Ovary (tissue), 9 donors: Measurements from ENCODE around the gene VPS13C. TPM values are rescaled to one million over a fixed set of nuclear protein-coding genes. Genes with fewer than 3 reads are reported as not detected.

Source experiments
- DNase-seq, 5 donors: peaks; one replicate each; pipeline ENCODE4 v3.0.0-alpha.2; 2019 to 2020
- H3K27ac ChIP-seq, 2 donors: fragments of 200-600 bp; one replicate each; pipeline versions ENCODE4 v1.5.1 to v1.8.0; 2019 to 2022
- H3K27me3 ChIP-seq: fragments of 200-600 bp; one replicate; pipeline ENCODE4 v1.8.0; 2022
- H3K36me3 ChIP-seq: fragments of 200-600 bp; sonication (generic); one replicate; pipeline ENCODE4 v1.5.1; 2019
- H3K4me1 ChIP-seq: one replicate; pipeline ENCODE4 v1.8.1; 2013; ENCODE audit warnings: mild to moderate bottlenecking, moderate library complexity; ENCODE audit not compliant: insufficient read depth
- H3K4me3 ChIP-seq: fragments of 200-600 bp; sonication (generic); one replicate; pipeline ENCODE4 v1.5.1; 2017
- H3K9me3 ChIP-seq, 2 donors: fragments of 200-600 bp in 1 of 2; sonication (generic) in 1 of 2; one replicate each; pipeline versions ENCODE4 v1.5.1 to v1.8.1; 2013 to 2019; ENCODE audit warnings: mild to moderate bottlenecking in 1 of 2, moderate library complexity in 1 of 2
- EP300 ChIP-seq: sonication (generic); formaldehyde crosslinking; IDR thresholded peaks from one replicate; pipeline ENCODE4 v1.6.1; 2017; ENCODE audit warnings: antibody characterized with exemption
- POLR2A ChIP-seq: fragments of 450-650 bp; IDR thresholded peaks from one replicate; pipeline ENCODE4 v1.6.1; 2017; ENCODE audit warnings: antibody characterized with exemption, mild to moderate bottlenecking, moderate library complexity
- WGBS, 3 donors: extraction: QIAGEN DNeasy Blood & Tissue Kit in 1 of 3; methylation state at CpG; one replicate each; pipeline versions ENCODE4 v1.1.5 to v1.1.7; 2013 to 2017; 5-methylcytosine and 5-hydroxymethylcytosine counted together
- intact Hi-C, 4 donors: fragments of 100-400 bp; cut with DNase I; formaldehyde crosslinking; loops; one replicate each; pipeline versions ENCODE4 v1.11.0 to v1.15.1; 2022 to 2023
- polyA plus RNA-seq, 2 donors: library from polyadenylated mRNA; stranded (reverse); fragments of 200-250 nt in 1 of 2; fragments of 350-450 nt in 1 of 2; fragmentation: Illumina TruSeq in 1 of 2; extraction: RNeasy Lipid Tissue Mini Kit (QIAGEN cat#74804) in 1 of 2; gene quantifications; one replicate each; pipeline ENCODE4 v1.2.3, GENCODE V29; 2013 to 2014
- total RNA-seq, 7 donors: library from RNA; depleted of rRNA in 2 of 7; stranded (reverse); fragments of >200 nt in 2 of 7; fragmentation: NEBNext Ultra II Directional in 3 of 7; extraction: Animal tissue kit (Norgen Biotek cat#: 25700) in 3 of 7; gene quantifications; one replicate each; pipeline versions ENCODE4 v1.1.0 to v1.2.4, GENCODE V29; 2016 to 2023
- TF ChIP-seq, protein P1 (sequence below), 3 donors: fragments of 450-650 bp in 2 of 3; fragments of 200-600 bp in 1 of 3; IDR thresholded peaks; one replicate each; pipeline versions ENCODE4 v1.5.1 to v1.8.0; 2016 to 2022; ENCODE audit warnings: antibody characterized with exemption in 3 of 3, mild to moderate bottlenecking in 1 of 3
- donor health status: DM: no; HTN: no; CAD: no; lungs with moderate emphysema.
- donor health status: DM: no; HTN: no; CAD: no.
- donor health status: Bipolar disorder and iron deficiency.
- donor health status: DM: yes; HTN: yes; CAD: no.
- donor health status: DM: no; HTN: no; CAD: no.
- donor health status: DM: yes; HTN: yes; CAD: no.

VPS13C gene
- total and polyA plus RNA-seq, 9 donors = 19.4 to 78.1 (median 68.4) TPM

DNA sequence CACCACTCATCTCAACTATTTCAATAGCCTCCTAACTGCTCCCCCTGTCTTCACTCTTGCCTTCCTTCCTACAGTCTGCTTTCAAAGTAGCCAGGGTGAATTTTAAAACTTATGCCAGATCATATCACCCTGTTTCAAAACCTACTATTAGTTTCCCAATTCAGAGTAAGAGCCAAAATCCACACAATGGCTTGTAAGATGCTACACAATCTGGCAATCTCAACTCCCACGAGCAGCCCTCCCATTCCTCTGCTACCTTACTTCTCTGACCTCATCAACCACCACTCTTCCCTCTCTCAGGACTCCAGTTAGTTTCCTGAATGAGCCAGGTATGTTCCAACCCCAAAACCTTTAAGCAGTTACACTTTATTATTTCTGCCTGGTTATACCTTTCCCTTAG, 62.5 kb downstream of the VPS13C start:
- Histone ChIP-seq H3K4me3 (no peak overlapping the region), H3K4me1 (no peaks in the 10 kb centered on the region), H3K27me3 (no peaks in the 10 kb centered on the region), H3K9me3 (no peaks in the 10 kb centered on the region), H3K27ac (no peak overlapping the region), H3K36me3 (no peaks in the 10 kb centered on the region)
- intact Hi-C loops = no loop called here
- TF ChIP-seq POLR2A (no peak), EP300 (no peak)
- TF ChIP-seq, protein P1, sequence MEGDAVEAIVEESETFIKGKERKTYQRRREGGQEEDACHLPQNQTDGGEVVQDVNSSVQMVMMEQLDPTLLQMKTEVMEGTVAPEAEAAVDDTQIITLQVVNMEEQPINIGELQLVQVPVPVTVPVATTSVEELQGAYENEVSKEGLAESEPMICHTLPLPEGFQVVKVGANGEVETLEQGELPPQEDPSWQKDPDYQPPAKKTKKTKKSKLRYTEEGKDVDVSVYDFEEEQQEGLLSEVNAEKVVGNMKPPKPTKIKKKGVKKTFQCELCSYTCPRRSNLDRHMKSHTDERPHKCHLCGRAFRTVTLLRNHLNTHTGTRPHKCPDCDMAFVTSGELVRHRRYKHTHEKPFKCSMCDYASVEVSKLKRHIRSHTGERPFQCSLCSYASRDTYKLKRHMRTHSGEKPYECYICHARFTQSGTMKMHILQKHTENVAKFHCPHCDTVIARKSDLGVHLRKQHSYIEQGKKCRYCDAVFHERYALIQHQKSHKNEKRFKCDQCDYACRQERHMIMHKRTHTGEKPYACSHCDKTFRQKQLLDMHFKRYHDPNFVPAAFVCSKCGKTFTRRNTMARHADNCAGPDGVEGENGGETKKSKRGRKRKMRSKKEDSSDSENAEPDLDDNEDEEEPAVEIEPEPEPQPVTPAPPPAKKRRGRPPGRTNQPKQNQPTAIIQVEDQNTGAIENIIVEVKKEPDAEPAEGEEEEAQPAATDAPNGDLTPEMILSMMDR (IDR thresholded peaks at IDR 0.05) = no peak
- 76 to 83% (median 79%) methylated on average over 1 of the region's 1 CpG for WGBS, 3 donors
- DNase-seq = no peak

GRCh38 chr15:61996056-61996635, 64.1 kb downstream of the VPS13C start:
- Histone ChIP-seq H3K36me3 (no peaks in the 10 kb centered on the region), H3K4me1 (no peaks in the 10 kb centered on the region), H3K4me3 (no peak overlapping the region), H3K27me3 (no peaks in the 10 kb centered on the region), H3K27ac (no peak overlapping the region), H3K9me3 (no peaks in the 10 kb centered on the region)
- intact Hi-C loops = no loop called here
- WGBS, 3 donors = 93 to 97% (median 96%) methylated on average over 4 of the region's 4 CpGs
- no peak for TF ChIP-seq POLR2A
- TF ChIP-seq, protein P1 (IDR thresholded peaks at IDR 0.05) = no peak
- no peak for TF ChIP-seq EP300
- no peak for DNase-seq

GRCh38 chr15:61994216-61994615, 66.0 kb downstream of the VPS13C start:
- H3K27me3 ChIP-seq = no peaks in the 10 kb centered on the region
- no peak for TF ChIP-seq EP300
- WGBS, 3 donors = 56 to 74% (median 63%) methylated on average over 1 of the region's 1 CpG
- H3K9me3 ChIP-seq = no peaks in the 10 kb centered on the region
- DNase-seq = no peak
- no peak overlapping the region for H3K4me3 ChIP-seq
- no peaks in the 10 kb centered on the region for H3K36me3 ChIP-seq
- H3K27ac ChIP-seq = no peak overlapping the region
- intact Hi-C loops = no loop called here
- no peaks in the 10 kb centered on the region for H3K4me1 ChIP-seq

- Histone ChIP-seq H3K27me3 (no peaks in the 10 kb centered on the region), H3K36me3 (no peaks in the 10 kb centered on the region), H3K27ac (no peak overlapping the region), H3K9me3 (no peaks in the 10 kb centered on the region), H3K4me3 (no peak overlapping the region), H3K4me1 (no peaks in the 10 kb centered on the region)
- no peak for DNase-seq
- TF ChIP-seq EP300 (no peak), POLR2A (no peak)
- TF ChIP-seq, protein P1 (IDR thresholded peaks at IDR 0.05) = no peak
- intact Hi-C loops = no loop called here
These were observed 67.7 kb downstream of the VPS13C start for GRCh38 chr15:61992518-61992917.

DNA sequence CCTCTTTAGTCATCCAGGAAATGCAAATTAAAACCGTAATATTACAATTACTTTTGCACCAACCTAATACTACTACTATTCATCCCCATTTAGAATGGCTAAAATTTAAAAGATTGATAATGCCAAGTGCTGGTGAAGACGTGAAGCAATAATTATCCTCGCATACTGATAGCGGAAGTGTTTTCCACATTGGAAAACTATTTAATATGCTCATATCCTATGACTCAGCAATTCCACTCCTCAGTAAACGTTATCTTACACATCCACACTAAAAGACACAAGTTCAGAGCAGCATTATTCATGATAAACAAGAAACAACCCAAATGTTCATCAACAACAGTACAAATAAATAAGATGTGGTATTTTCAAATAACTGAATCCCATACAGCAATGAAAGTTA, 70.6 kb downstream of the VPS13C start:
- TF ChIP-seq EP300 = no peak
- TF ChIP-seq, protein P1 (IDR thresholded peaks at IDR 0.05) = no peak
- TF ChIP-seq POLR2A = no peak
- no peak overlapping the region for H3K27ac ChIP-seq
- H3K4me1 ChIP-seq = no peaks in the 10 kb centered on the region
- no peaks in the 10 kb centered on the region for H3K9me3 ChIP-seq
- WGBS, 3 donors = 75 to 95% (median 86%) methylated on average over 5 of the region's 5 CpGs
- DNase-seq = no peak
- no peaks in the 10 kb centered on the region for H3K36me3 ChIP-seq
- intact Hi-C loops = no loop called here
- H3K27me3 ChIP-seq = no peaks in the 10 kb centered on the region
- no peak overlapping the region for H3K4me3 ChIP-seq
